SK-N-MC (cell line): Measurements from ENCODE around the gene MUS81.
A peak's percentile ranks its signal among the peaks of the same experiment; 100 is the strongest.

Experiments
- EZH2 ChIP-seq: fragments of 200-600 bp; sonication (generic); IDR thresholded peaks from one replicate; pipeline ENCODE4 v1.6.1; 2017; ENCODE audit warnings: antibody characterized with exemption
- FOXP2 ChIP-seq: optimal IDR thresholded peaks from 2 replicates; pipeline ENCODE3; 2011; ENCODE audit warnings: mild to moderate bottlenecking, moderate library complexity; ENCODE audit not compliant: insufficient read depth; ENCODE audit errors: extremely low read length, control extremely low read depth
- POLR2AphosphoS5 ChIP-seq: IDR thresholded peaks from 2 replicates; pipeline ENCODE4 v1.6.1; 2012; ENCODE audit warnings: mild to moderate bottlenecking, low read depth, low read length, borderline replicate concordance

DNA sequence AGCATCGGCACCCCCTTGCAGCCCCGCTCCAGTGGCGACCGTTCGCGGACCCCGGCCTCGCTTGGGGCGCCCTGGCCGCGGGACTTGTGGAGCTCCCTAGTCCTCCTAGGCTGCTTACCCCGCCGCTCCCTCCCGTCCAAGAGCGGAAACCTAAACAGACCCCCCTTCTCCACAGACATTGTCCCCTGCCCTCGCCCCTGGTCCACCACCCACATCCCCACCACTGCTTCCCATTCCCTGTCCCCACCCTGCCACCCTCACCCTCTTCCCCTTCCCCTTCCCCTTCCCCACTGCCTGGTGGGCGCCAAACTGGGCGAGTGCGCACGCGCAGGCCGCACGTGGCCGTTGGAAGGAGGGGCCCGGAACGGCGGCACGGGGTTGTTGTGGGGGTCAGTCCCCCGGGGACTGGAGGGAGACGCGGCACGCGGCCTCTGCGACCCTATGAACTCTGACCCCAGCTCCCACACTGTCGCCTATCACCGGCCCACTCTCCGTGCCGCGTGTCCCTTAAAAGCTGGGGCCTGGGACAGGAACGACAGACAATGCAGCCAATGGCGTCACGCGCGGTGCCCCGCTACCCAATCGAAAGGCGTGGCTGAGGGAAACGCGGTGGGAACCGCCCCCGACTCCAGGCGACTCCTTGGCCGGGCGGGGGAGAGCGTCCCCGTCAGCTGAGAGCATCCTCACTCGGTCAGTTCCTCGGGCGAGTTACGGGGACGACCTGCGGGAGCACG, 26.8 kb upstream of the MUS81 start, which contains the start of gene SNX32:
- TF ChIP-seq POLR2AphosphoS5: peak; percentile 82
- no peak for TF ChIP-seq EZH2
- no peak for TF ChIP-seq FOXP2
